HG02870 (cell line): Measurements from ENCODE around the gene ELMO3.

Source experiments
- ATAC-seq: cut with Tn5 transposase; IDR thresholded peaks from one replicate; pipeline ENCODE4 v1.9.1; 2021; ENCODE audit warnings: mild to moderate bottlenecking, moderate library complexity; ENCODE audit not compliant: unreplicated experiment

The ELMO3 gene

GRCh38 chr16:67163999-67164558 lies 34.9 kb upstream of the ELMO3 start:
- ATAC-seq, result no peak

DNA sequence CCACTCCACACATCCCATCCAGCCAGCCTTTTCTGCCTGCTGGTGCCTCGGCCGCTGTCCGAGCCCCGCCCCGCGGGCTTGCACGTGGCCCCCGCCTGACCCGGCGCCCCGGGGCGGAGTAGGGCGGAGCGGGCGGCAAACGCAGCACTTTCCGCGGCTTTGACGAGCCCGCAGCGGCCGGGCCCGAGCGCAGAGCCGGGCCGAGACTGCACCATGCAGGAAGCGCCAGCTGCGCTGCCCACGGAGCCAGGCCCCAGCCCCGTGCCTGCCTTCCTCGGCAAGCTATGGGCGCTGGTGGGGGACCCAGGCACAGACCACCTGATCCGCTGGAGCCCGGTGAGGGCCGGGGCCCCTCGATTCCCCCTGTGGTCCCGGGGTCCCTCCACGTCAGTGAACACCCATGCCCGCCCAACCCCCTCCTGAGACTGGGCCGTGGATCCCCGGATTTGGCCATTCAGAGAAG lies 34.3 kb upstream of the ELMO3 start, which contains the start of gene HSF4:
Gene HSF4 (plus strand): TSS at position 147 of the 463 bp plus-strand sequence. CDS start 67 bp downstream, at position 214.
- ATAC-seq, result no peak

- no peak for ATAC-seq
Observed at GRCh38 chr16:67165121-67166078, 33.5 kb upstream of the ELMO3 start.

GRCh38 chr16:67166110-67166547 lies 32.8 kb upstream of the ELMO3 start:
- ATAC-seq, result no peak

DNA sequence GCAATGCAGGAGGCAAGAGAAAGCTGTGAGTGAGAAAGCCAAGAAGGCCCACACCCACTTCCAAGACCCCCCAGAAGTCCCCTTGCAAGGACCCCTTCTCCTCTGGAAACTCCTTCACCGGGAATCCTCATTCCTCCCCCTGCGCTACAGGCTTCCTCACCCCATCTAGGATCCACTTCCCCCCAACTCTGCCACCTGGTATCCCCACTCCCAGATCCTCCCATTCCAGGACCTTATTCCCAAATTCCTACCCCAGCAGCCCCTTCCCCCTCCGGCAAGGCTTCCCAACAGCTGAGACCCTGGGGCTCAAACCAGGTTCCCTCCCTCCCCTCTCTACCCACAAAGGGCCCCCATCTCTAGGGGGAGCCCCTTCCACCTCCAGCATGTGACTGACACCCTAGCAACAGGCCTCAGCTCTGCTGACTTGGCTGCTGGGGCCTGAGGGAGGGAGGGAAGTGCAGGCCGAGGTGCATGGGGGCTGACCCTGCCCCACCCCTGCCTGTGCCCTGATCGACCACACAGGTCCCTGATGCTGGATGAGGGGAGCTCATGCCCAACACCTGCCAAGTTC lies 32.2 kb upstream of the ELMO3 start:
- no peak for ATAC-seq

- ATAC-seq, result no peak
Observed at GRCh38 chr16:67167588-67167987, 31.3 kb upstream of the ELMO3 start.

DNA sequence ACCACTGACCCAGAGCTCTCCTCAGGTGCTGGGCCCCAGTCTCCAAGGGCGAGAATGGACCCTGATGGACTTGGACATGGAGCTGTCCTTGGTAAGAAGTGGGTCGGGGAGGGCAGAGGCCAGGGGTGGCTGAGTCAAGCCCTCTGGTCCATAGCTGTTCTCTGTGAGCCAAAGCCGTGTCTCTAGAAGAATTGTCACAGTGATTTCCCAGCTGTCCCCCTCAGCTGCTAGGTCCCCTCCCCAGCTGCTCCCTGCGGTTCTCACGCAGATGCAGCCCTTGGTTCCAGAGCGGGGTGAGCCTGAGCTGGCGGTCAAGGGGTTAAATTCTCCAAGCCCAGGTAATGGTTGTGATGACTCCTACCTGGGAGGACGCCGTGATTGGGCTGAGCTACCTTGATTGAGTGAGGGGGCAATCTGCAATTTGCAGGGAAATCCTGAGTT lies 29.9 kb upstream of the ELMO3 start:
- no peak for ATAC-seq

GRCh38 chr16:67169642-67170167 lies 29.2 kb upstream of the ELMO3 start:
- no peak for ATAC-seq

- peak; percentile 44 for ATAC-seq
Observed at GRCh38 chr16:67170168-67170948, 28.6 kb upstream of the ELMO3 start, which contains the start of gene NOL3. Gene NOL3, plus strand, starts transcription at chr16:67170538.

DNA sequence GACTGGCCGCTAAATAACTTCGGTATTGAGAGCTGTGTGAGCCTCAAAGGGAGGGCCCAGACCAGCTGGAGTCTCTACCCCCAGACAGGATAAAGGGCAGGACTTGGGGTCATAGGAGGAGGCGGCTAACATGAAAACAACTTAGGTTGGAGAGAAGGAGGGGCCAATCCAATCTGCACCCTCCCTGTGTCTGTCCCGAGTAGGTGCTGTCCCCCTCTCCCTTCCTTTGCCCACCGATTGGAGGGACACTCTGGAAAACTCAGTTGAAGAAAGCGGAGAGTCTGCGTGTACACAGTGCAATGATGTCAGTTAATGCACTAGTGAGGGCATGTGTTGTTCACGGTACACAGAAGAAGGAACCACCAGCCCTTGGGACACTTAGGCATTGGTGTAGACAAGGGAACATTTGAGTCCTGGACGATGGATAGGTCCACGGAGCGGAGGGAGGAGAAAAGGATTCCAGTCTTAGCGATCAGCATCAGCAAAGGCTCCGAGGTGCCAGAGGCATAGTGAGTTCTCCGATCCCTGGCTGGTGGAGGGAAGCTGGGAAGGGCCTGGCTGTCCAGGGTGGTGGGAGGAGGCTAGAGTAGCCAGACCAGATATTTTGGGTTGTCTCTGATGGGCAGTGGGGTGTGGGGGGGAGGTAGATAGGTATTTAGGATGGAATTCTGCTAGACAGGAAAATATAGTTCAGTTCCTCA lies 27.8 kb upstream of the ELMO3 start:
- ATAC-seq, result peak; percentile 4

GRCh38 chr16:67173323-67173722 lies 25.6 kb upstream of the ELMO3 start:
- no peak for ATAC-seq

GRCh38 chr16:67173808-67174705 lies 24.9 kb upstream of the ELMO3 start:
- ATAC-seq, result no peak

- ATAC-seq, result no peak
Observed at GRCh38 chr16:67174706-67175231, 24.2 kb upstream of the ELMO3 start.

DNA sequence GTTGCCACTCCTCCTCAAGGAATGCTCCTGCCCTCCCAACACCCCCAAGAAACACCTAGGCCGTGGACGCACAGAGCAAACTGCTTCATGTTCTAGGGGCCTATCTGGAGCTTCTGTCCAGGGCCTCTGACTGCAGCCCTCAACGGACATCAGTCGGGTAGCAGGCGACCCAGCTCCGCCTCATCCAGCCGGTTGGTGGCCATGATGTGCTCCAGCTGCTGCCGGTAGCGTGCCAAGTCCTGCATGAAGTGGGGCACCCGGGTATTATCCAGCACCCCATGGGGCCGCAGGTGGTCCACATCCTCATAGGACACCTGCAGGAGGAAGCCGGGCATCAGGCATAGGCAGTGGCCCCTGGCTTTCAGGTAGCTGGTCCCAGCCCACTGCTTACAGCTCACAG lies 22.3 kb upstream of the ELMO3 start:
- ATAC-seq, result no peak

DNA sequence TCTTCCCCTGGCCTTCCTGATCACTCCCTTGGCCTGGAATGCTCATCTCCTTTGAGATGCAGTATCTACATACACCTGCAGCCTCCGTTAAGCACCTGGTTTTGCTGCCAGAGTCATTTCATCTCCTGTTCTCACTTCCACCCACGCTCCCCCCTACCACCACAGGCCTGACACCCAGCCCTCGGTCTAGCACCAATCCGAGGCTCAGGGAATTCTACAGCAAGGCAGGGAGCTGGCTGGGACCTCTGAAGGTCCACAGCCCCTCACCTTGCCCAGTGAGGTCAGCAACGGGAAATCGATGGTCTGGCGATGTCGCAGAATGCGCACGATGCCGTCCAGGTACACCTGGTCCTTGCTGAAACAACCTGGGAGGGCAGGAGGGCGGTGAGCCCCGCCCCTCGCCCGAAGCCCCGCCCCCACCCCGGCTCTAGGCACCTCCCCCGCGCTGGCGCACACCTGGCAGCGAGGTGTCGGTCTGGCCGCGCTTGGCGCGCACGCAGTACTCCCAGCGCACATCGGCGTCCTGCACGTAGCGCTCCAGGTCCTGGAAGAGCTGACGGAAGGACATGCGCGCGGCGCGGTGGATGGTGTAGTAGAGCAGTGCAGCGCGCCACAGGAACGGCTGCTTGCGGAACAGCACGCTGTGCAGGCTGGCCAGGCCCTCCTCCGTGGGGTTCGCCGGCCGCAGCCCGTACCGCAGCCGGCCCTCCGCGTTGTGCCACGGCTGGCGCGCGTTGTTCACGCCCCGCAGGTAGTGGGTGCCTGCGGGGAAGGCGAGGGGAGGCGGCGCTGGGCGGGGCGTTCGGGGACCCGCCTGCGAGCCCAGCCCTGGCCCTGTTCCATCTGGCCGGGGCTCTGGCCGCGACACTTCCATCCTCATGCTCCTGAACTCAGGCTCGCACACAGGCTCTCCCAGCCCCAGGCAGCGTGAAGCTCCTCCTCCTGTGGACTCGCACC lies 20.9 kb upstream of the ELMO3 start:
- ATAC-seq, result no peak

- no peak for ATAC-seq
Observed at GRCh38 chr16:67179421-67180080, 19.4 kb upstream of the ELMO3 start.

- ATAC-seq, result no peak
Observed at GRCh38 chr16:67180166-67180565, 18.8 kb upstream of the ELMO3 start.
